ENCODE results near the gene ABCA1.

The ABCA1 gene

GRCh38 chr9:104905931-104906330 lies 22.0 kb downstream of the ABCA1 start:
- no peaks in the 10 kb centered on the region for H3K36me3 ChIP-seq
- H3K4me3 ChIP-seq (ENCODE audit: low read depth, low read length), result no peak overlapping the region
- H3K27ac ChIP-seq, result no peak overlapping the region
- no peak for DNase-seq
- TF ChIP-seq CTCF (IDR thresholded peaks at IDR 0.05; ENCODE audit: low read depth, low read length), result no peak
- H3K9me3 ChIP-seq (ENCODE audit: severe bottlenecking), result no peaks in the 10 kb centered on the region
- no peaks in the 10 kb centered on the region for H3K27me3 ChIP-seq (ENCODE audit: insufficient read depth, low read depth, severe bottlenecking)

- H3K36me3 ChIP-seq, result no peaks in the 10 kb centered on the region
- H3K9me3 ChIP-seq (ENCODE audit: severe bottlenecking), result no peaks in the 10 kb centered on the region
- H3K27ac ChIP-seq, result no peak overlapping the region
- H3K4me3 ChIP-seq (ENCODE audit: low read depth, low read length), result no peak overlapping the region
- no peak for DNase-seq
- H3K27me3 ChIP-seq (ENCODE audit: insufficient read depth, low read depth, severe bottlenecking), result no peaks in the 10 kb centered on the region
- no peak for TF ChIP-seq CTCF (IDR thresholded peaks at IDR 0.05; ENCODE audit: low read depth, low read length)
Measured at GRCh38 chr9:104905153-104905901, 22.6 kb downstream of the ABCA1 start.

- TF ChIP-seq CTCF (IDR thresholded peaks at IDR 0.05; ENCODE audit: low read depth, low read length), result no peak
- Histone ChIP-seq H3K27ac (no peak overlapping the region), H3K4me3 (ENCODE audit: low read depth, low read length) (no peak overlapping the region), H3K27me3 (ENCODE audit: insufficient read depth, low read depth, severe bottlenecking) (no peaks in the 10 kb centered on the region), H3K36me3 (no peaks in the 10 kb centered on the region), H3K9me3 (ENCODE audit: severe bottlenecking) (no peaks in the 10 kb centered on the region)
- no peak for DNase-seq
Measured at GRCh38 chr9:104903609-104904008, 24.3 kb downstream of the ABCA1 start.

GRCh38 chr9:104900871-104901270 lies 27.1 kb downstream of the ABCA1 start:
- Histone ChIP-seq H3K4me3 (ENCODE audit: low read depth, low read length) (no peak overlapping the region), H3K9me3 (ENCODE audit: severe bottlenecking) (no peaks in the 10 kb centered on the region), H3K27me3 (ENCODE audit: insufficient read depth, low read depth, severe bottlenecking) (no peaks in the 10 kb centered on the region), H3K36me3 (no peaks in the 10 kb centered on the region), H3K27ac (no peak overlapping the region)
- no peak for TF ChIP-seq CTCF (IDR thresholded peaks at IDR 0.05; ENCODE audit: low read depth, low read length)
- DNase-seq, result no peak

DNA sequence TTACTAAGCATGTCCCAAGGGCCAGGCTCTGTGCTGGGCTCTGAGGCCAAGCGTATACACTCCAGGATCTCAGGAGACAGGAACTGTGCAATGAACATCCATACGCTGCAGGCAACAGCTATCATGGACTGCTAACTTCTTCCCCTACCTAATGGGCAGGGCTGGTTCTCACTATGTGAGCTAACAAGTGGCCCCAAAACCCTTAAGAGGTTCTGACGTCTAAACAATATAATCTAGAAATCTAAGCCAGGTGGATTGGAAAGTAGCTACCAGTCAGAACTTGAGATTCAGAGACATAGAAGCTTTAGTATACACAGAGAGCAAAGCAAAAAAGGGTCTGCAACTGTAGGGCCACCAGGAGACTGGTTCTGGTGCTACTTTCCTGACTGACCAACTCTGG lies 27.6 kb downstream of the ABCA1 start:
- Histone ChIP-seq H3K36me3 (no peaks in the 10 kb centered on the region), H3K9me3 (ENCODE audit: severe bottlenecking) (no peaks in the 10 kb centered on the region)
- DNase-seq, result no peak

More for the DNA sequence above, 27.6 kb downstream of the ABCA1 start:
- H3K4me3 ChIP-seq (ENCODE audit: low read depth, low read length), result no peak overlapping the region
- TF ChIP-seq CTCF (IDR thresholded peaks at IDR 0.05; ENCODE audit: low read depth, low read length), result no peak
- no peaks in the 10 kb centered on the region for H3K27me3 ChIP-seq (ENCODE audit: insufficient read depth, low read depth, severe bottlenecking)
- no peak overlapping the region for H3K27ac ChIP-seq

Measured in WERI-Rb-1 (cell line).